ENCODE results near the gene HUS1B.

GRCh38 chr6:701700-702479 is 45.0 kb upstream of the HUS1B start:
- no peak for TF ChIP-seq CTCF (conservative IDR thresholded peaks at IDR 0.05)
- no peak for TF ChIP-seq EZH2 (IDR thresholded peaks at IDR 0.05; ENCODE audit: low read depth)
